Activated CD4-positive, alpha-beta T cell treated with anti-CD3 and anti-CD28 coated beads, Interleukin-10, Interleukin-2, amounts not matched to agents 100 ng/mL and 50 ng/mL, durations not matched to agents 16 hours and 8 hours (primary cell): ENCODE results near the gene CHN2.

Experiments used
- DNase-seq: peaks from one replicate; pipeline ENCODE4 v3.0.0-alpha.2; 2020

The CHN2 gene

DNA sequence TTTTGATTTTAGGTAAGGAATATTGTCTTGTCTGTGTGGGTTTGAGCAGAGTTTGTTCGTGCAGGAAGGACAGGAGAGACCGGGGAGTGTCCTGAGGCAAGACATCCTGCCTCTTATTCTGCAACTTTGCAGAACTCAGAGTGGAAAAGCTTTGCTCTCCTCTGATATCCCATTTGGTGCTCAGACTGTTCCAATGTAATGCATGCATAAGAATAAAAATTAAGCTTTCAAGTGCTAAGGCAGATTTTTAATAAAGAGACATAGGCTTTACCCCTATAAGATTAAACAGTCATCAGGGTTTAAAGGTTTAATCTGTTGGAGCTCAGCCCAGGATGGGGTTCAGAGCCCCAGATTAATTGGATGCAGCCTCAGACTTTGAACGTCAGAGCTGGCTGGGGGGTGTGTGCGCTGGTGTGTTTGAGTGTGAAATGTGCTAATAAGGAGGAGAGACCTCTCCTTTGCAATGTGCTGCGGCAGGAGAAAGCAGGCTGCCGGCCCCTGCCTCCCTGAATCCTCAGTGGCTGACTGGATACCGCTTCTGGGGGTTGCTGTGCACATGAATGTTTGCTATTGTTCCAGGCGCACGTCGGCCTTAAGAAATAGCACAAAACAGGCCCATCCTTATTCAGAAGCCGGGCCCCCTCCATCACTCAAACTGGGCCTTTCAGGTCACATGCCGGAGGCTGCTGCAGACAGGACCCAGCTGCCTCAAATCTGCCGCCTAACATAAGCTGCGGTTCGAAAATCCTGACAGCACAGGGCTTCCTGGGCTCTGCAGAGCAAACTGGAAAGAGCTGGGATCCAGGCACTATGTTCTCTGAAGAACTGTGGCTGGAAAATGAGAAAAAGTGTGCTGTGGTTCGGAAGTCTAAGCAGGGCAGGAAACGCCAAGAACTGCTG lies 285.0 kb downstream of the CHN2 start:
- DNase-seq: no peak

DNA sequence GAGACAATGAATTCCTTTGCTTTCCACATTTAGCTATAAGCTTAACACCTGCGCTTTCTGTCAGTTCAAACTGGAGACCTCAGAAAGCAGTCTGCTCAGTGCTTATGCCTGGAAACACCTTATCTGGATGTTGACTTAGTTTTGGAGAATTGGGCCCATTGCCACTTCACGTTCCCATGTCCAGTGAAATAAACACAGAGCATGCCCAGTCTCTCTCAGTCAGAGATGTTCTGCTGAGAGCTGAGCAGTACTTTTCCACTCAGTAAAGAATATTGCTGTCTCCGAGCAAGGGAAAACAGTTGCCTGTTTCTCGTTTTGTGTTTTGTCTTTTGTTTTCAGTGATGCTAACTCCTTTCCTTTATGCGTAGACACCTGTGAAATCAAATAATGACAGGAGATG lies 285.9 kb downstream of the CHN2 start:
- DNase-seq: no peak

DNA sequence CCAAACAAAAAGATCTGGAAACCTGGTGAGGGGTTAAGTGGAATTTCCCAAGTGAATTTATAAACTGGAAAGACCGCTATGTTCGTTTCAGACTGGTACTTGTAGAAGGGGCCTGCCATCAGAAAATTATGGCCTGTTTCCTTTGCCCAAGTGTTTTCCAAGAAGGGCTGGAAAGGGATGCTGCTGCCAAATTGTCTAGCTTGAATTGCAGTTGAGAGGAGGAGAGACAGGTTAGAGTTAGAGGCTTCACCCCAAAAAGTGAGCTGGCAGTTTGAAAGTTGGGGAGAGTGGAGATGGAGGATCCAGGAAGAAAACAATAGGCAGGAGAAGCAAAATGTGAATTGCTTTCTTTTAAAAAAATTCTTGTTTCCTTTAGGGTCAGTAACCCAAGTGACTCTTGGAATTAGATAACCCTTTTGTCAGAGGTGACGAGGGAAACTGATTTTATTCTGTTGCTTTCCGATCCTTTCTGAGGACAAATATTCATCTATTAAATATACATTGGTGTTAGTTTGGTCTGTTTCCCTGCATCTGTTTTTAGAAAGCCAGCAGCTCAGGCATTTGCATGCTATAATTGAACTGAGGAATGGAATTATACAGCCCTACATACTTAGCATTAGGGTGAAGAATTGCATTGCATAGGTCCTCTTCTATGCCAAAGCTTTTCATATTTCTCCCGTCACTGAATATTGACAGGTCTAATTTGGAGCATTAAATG lies 286.5 kb downstream of the CHN2 start:
- DNase-seq: no peak

DNA sequence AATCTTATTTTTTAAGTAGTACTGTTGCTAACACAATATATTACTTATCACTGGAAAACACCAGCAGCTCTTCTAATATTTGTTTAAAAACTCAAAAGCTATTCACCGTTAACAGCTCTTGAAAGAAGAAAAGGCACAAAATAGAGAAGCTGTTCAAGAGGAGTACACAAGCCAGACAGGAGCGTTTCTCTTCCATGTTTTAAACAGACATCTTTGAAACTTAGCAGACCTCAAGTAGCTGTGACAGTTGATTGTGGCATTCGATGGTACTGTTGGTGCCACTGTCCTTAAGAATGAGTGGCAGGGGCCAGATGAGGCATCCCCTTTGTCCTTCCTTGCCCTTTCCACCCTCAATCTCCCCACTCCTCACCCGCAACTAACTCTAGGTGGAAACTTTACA lies 287.5 kb downstream of the CHN2 start:
- no peak for DNase-seq

DNA sequence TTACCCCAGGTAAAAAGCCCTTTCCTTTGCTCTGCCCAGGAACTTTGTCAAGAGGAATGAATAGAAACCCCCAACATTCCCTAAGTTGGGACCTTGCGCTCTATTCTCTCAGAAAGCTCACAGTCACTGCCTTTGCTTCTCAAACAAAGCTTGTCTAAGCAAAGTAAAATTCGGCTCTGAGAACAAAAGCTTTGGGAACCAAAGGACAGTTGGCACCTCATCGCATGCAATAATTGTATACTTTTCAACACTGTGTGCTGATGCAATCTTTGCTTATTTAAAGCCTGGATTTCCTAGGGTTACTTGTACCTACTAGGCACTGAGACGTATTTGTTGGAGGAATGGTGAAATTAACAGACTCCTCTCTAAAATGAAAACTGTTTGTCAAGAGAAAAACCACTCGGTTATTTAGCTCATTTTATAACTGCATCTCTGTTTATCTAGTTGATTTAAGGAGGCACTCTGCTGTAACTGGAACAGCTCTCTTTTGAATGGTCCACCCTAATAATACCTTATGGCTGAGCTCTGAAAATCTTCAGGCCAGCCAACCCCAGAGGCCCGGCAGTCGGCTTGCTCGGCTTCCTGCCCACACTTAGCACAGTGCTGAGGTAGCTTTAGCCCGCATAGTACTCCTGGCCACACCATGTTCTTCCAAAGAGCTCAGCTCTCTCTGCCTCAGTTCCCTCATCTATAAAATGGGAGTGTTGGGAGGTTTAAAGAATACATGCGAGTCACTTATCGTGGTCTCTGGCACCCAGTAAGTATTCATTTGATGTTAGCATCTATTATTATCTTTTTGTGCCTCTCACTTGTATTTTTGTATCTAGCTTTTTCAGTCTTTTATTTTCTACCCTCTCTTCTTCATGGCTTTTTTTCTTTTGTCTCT lies 288.9 kb downstream of the CHN2 start:
- no peak for DNase-seq

DNA sequence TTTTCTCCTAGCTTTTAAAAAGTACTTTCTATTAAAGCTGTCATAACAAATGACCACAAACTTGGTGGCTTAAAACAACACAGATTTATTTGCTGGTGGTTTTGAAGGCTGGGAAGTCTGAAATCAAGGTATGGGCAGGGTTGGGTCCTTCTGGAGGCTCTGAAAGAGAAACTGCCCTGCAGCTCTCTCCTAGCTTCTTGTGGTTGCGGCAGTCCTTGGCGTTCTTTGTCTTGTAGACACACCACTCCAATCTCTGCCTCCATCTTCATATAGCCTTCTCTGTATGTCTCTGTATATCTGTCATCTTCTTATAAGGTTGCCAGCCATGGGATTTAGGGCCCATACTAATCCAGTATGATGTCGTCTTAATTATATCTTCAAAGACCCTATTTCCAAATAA lies 289.7 kb downstream of the CHN2 start:
- DNase-seq: no peak

DNA sequence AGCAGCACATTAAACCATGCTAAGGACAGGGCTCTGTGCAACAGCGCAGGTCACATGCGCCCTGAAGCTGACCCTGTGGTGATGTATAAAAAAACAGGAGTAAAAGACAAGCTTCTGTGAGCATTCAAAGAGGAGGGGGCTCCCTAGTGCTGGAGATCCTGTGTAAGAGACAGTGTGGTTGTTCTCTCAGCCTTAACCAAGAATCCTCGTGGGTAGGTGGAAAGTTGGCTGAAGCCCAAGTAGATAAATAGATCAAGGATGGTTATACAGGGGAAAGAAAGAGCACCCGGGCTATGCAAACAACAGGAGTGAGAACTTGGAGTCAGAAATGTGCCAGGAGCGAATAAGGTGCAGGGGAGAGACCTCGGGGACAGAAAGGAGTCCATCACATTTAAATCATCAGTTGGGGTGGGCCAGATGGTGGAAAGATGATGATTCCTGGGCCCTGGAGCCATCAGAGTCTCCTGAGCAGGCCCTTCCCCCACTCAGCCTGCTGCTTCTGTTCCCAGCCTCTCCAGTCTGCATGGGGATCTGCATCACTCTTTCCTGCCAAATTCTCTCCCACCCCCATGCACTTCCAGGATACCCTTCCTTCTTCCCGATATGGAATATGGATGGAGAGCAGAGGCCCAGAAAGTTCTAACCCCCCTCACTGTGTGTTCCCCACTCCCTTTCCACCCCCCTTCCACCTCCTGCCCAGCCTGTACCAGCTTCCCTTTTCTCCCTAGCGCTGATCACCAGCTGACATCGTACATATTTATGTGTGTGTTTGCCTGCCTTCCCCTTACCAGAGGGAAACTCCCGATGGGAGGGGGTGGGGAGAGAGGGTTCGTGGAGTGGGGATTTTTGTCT lies 291.0 kb downstream of the CHN2 start:
- no peak for DNase-seq

DNA sequence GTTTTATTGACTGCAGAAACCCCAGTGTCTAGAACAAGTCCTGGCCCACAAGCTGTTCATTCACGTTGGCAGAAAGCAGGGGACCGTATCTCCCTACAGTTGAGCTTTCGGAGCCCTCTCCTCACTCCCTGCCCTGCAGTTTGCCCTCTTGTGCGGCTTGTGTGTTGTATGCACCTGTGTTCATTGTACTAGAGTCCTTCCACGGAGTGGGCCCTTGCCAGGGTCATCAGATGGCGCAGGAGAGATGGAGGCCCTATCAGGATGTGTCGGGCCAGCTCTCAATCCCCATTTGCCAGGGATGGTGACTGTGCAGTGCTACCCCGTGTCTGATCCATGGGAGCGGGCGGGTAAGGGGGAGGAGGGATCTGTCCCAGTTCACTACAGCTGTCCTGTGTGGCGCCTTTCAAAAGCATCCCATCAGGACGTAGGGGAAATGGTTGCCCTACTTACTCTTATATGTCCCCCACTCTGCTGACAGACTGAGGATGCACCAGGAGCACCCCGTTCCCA lies 291.7 kb downstream of the CHN2 start:
- no peak for DNase-seq

DNA sequence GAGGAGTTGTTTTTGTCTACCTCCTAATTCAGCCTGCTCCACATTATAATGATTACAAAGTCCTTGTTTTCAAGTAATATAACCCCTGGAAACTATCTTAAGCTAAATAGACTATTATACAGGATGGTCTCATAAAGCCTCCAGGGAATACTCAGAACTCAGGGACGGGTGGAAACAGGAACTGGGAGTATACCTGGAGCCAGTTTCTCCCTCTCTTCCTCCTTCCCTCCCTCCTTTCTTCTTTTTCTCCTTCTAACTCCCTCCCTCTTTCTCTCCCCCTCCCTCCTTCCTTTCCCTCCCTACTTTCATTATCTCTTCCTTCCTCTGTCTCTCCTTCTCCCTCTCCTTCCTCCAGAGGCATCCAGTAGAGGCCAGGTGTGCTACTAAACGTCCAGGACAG lies 292.8 kb downstream of the CHN2 start:
- DNase-seq: no peak

DNA sequence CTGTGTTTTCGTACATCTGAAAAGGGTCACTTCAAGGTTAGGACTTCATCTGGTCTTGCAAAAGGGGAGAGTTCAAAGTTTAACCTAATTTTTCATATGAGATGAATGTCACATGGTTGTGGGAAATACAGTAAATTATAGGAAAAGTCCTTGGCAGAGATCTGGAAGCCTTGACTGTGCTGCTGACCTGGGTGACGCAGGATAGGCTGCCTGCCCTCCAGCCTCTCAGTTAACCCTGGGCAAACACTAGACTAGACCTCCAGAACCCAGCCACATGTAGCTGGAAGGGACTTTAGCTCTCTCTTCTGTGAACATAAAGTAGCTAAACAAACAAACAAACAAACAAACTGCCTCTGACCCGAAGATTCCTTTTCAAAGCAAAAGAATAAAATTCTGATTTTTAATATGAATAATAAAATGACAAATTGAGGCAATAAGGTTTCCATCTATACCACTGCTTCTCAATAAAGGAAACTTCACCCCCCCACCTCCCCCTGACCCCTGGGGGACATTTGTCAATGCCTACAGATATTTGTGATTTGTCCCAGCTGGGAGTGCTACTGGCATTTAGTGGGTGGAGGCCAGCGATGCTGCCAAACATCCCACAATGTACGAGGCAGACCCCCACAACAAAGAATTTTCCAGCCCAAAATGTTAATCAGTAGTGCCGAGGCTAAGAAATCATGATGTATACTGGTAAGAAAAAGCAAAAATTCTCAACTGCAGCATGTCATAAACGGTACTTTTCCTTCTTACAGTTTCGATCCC lies 293.8 kb downstream of the CHN2 start:
- DNase-seq: no peak

DNA sequence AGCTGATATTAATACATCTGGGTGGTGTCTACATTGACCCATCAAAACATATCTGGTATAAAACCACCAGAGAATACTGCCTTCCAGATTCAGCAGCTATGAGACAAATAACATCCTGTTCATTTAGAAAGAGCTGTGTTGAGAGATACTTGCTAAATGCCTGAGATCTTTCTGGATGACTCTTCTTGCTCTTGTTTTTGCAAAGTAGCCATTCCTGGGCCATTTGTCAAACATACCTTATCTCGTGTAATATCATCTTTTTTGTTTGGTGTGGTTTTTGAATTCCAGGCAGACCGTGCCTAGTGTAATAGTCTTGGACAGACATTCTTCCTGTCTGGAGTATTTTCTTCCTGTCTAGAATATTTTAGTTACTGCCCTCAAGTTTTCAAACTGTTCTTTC lies 294.4 kb downstream of the CHN2 start:
- DNase-seq: no peak

DNA sequence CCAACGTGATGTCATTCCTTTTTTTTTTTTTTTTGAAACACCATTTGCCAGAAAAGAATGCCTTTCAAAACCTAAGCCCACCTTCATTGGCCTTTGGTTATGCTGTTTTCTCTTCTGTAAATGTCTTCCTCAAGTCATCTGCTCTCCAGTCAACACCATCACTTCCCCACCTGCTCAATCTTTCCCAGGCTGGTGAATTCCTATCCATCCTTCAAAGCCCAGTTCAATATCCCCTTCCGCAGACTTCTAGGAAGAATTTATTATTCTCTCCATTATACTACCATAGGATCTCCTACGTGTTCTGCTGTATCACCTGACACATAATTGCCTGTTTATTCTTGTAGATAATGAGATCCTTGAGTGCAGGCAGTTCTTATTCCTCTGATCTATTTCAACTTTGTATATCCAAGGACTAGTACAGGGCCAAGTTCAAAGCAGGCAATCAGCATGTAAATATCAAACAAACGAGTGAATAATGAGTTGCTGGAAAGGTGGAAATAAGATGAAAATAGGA lies 295.6 kb downstream of the CHN2 start:
- DNase-seq: no peak

DNA sequence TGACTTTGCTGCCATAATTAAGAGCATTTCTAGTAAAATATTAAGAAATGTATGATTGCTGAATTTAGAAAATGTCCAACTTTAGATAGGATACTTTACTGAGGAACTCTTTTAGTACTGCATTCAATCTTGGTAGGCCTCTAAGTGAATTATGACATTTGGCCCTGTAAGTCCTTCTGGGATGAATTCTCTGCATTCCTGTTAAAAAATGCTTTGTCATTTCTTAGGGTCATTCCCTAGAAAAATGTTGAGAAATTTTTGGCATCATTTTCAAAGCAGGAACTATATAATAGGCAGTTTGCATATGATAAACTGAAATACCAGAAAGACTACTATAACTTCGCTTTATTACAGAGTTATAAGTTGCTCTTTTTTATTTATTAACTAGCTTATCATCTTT lies 299.8 kb downstream of the CHN2 start:
- no peak for DNase-seq

DNA sequence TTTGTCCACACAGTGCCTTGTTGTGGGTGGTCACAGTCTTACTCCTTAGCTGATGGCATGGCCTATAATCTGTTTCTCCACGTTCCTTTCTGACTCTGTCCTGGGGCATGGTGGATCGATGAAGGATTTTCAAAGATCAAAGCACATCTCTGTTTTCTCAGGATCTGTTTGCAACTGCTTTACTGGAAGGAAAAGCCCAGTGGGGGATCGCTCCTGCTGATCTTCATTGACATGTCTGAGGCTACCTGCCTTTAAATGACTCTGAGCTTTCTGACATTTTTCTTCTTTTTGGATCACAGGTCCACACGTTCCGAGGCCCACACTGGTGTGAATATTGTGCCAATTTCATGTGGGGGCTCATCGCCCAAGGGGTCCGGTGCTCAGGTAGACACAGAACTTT lies 301.1 kb downstream of the CHN2 start:
- no peak for DNase-seq

DNA sequence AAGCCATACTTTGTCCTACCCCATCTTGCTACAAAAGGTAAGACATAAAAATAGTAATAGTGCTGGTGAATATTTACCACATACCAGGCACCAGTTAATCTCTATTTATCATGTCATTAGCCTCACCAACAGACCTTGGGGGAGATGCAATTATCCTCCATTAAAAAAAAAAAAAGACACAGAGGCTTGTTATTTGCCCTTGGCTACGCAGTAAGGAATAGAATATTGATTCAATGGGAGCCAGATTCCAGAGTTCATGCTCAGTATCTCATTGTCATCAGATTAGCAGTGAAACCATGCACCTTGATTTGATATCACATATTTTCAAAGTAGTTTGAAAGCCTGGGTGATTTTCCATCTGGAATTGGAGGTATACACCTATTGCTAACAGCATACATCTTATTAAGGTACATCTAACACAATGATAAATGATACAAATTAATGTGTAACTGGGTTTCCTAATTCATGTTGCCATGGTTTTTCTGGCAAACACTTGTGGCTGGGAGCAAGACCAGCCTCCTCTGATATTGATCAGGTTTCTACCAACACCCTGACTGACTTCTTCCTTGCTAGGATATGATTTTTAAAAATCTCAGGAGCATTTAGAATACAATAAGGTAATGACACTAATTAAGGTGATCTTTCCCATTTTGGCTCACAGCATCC lies 301.9 kb downstream of the CHN2 start:
- DNase-seq: no peak

DNA sequence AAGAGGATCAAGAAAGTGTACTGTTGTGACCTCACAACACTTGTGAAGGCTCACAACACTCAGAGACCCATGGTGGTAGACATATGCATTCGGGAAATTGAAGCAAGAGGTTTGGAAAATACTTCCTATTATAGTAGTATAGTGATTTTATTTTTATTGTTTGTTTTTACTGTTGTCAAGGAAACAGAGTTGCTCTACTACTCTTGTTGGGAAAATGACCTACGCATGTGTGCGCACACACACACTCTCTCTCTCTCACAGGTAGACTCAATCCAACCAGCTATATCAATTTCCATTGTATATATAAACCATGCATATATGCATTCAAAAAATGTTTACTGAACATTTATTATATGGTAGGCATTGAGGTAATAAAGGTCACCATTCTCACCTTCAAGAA lies 305.4 kb downstream of the CHN2 start:
- no peak for DNase-seq

DNA sequence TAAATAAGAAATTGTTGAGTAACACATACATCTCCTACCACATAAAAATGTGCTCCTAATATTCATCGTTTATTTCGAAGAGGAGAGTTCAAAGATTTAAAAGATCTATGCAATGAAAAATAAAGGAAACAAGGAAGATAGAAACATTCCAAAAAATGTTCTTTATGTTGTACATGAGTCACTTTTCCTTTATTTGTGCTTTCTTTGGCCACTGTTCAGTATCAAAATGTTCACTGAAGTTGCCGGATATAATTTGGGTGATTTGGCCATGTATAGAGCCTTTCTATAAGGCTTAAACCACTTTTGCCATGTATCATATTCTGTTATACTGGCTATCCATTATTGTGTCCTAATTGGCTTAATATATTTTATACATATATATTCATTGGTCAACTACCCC lies 306.1 kb downstream of the CHN2 start:
- no peak for DNase-seq

DNA sequence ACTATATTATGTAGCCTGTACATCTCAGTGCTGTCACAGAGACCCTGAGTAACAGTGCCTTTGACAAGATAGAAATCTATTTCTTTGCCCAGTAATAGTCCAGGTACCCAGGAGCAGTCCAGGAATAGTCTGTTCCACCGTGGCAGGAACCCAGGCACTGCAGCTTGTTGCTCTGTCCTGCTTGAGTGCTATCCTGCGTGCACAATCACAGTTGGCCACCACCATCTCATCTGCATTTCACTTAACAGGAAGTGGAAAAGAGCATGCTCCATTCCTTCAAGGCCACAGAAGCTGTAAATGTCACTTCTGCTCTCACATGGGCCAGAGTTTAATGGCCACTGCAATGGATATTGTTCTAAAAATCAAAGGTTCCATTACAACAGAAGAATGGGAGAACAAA lies 307.6 kb downstream of the CHN2 start:
- no peak for DNase-seq

DNA sequence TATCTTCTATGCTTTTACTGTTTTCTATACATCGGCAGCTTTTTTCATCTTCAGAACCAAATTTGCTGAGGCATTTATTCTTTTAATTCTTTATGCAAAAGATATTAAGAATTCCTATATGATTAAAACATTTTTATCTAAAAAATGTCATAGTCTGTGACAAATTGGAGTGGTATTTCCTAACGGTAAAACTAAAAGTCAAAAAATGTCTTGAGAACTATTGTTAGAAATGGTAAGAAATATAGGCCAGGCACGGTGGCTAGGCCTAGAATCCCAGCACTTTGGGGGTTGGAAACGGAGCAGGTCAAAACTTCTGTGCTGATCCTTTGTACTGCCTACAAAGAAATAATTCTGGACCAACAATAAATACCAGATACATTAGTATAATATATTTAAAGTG lies 311.4 kb downstream of the CHN2 start:
- DNase-seq: no peak

DNA sequence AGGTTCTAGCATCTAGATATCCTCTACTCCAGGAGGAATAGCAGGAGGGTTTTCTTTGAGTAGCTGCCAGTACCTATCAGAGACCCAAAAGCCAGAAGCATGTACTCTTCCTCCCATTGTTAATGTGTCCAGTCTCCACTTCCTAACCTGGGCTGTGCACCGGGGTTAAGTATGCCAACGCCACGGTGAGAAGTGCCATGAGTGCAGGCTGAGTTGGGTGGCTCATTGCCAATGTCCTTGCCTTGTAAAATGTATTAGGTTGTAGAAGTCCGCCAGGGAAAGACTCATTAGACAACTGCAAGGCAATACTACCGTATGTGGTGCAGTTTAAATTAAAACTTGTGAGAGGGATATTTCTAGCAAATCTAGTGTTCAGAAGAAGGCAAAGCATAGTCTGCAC lies 314.0 kb downstream of the CHN2 start:
- no peak for DNase-seq

DNA sequence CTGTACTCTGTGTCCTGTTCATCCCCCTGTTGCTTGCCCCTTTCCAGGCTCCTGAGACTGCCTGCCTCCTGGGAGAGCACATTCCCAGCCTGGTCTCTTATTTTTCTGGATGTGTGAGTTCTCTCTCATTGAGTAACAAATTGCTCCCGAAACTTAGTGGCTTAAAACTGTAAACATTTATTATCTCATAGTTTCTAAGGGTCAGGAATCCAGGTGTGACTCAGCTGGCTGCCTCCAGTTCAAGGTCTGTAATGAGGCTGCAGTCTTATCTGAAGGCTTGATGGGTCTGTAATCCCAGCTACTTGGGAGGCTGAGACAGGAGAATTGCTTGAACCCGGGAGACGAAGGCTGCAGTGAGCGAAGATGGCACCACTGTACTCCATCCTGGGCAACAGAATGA lies 315.5 kb downstream of the CHN2 start:
- no peak for DNase-seq
